ENCODE data around the gene DSC2. TPM values are rescaled to one million over a fixed set of nuclear protein-coding genes. Genes with fewer than 3 reads are reported as not detected.

The DSC2 gene
- under 0.01 TPM in 1 of 2 replicates, not detected in the other for total RNA-seq

DNA sequence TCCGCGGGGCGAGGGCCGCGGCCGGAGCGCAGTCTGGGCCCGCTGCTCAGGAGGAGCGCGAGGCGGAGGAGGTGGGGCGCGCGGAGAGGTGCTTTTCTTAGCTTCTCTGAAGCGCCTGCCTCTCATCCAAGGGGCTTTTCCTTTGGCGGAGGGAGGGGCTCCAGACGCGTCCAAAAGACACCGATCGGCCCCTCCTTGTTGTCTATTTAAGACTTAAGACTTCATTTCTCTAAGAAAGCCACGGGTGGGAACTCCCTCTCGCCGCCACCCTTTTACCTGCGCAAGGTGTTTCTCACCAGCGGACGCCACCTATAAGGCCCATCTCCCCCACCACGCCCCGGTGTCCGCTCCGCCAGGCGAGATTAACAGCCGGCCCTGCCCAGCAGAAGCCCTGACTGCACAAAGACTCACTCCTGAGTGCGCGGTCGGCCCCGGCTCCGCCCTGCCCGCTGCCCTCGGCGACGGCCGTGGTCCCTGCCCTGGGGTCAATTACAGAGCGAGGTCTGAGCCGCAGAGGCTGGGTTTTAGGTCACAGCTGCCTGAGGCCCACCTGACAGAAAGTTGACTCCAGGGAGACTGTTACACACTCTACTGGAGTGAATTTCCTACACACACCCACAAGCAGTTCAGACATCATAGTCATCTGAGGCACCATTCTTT, at the start of gene DSC2:
TSS of gene DSC2 (minus strand) at position 397 of the 660 bp plus-strand sequence. CDS start 450 bp downstream, outside the sequence.
- TF ChIP-seq, protein P1, sequence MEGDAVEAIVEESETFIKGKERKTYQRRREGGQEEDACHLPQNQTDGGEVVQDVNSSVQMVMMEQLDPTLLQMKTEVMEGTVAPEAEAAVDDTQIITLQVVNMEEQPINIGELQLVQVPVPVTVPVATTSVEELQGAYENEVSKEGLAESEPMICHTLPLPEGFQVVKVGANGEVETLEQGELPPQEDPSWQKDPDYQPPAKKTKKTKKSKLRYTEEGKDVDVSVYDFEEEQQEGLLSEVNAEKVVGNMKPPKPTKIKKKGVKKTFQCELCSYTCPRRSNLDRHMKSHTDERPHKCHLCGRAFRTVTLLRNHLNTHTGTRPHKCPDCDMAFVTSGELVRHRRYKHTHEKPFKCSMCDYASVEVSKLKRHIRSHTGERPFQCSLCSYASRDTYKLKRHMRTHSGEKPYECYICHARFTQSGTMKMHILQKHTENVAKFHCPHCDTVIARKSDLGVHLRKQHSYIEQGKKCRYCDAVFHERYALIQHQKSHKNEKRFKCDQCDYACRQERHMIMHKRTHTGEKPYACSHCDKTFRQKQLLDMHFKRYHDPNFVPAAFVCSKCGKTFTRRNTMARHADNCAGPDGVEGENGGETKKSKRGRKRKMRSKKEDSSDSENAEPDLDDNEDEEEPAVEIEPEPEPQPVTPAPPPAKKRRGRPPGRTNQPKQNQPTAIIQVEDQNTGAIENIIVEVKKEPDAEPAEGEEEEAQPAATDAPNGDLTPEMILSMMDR (IDR thresholded peaks at IDR 0.05; ENCODE audit: insufficient read depth, low read depth, low read length), result no peak
- no peak for DNase-seq (ENCODE audit: low read depth)
- no peak within 1 kb of the TSS for H3K4me3 ChIP-seq (ENCODE audit: low read depth, low read length)

DNA sequence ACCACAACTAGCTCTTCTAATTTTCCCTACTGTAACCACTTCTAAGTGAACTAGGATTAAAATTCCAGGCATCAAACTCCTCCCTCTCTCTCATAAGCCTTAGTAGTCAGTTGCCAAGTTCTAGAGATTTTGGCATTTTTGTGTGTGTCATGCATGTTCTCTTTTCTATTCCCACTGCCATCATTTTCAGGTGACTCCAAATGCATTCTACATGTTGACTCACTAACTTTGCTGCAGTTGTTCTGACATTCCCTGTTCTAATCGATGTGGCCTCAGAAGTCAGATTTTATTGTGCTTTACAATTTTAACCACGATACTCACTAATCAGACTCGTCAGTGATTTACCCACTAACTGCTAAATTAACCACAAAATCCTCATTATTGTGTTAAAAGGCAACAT, 47.1 kb upstream of the DSC2 start:
- no peak for DNase-seq (ENCODE audit: low read depth)
- TF ChIP-seq, protein P1 (IDR thresholded peaks at IDR 0.05; ENCODE audit: insufficient read depth, low read depth, low read length), result no peak
- H3K4me3 ChIP-seq (ENCODE audit: low read depth, low read length), result no peak overlapping the region

DNA sequence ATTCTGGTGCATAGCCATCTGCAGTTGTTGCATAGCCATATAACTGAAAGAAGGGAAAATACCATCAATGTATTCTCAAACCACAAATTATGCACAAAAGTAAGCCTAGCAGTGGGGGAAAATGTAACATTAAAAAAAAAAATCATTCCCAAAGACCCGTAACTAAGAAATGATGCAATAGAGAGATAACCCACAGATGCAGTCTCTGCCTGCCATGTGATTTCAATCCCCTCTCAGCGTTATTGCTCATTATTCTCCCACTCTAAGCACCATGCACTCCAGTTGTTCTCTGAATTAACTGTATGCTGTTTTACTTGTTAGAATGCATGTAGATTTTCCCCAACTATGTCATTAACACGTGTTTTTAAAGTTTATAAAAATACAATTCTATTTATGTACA, 46.4 kb upstream of the DSC2 start:
- TF ChIP-seq, protein P1 (IDR thresholded peaks at IDR 0.05; ENCODE audit: insufficient read depth, low read depth, low read length), result no peak
- H3K4me3 ChIP-seq (ENCODE audit: low read depth, low read length), result no peak overlapping the region
- DNase-seq (ENCODE audit: low read depth), result no peak

DNA sequence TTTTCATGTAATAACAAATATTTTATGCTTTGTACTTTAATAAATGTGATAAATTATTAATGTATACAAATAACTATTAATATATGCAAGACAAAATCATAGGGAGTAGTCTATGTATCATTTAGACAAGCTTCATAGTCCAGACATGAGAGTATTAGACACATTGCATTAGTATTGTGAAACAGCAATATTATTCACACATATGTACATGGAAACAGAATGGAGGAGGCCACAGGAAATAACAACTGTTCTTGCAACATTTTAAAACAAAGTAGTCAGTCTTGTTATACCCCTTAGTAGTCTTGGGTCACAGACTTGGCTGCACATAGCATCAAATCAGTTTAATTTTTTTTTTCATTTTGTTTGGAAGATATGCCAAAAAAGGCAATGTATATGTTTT, 44.6 kb upstream of the DSC2 start:
- no peak overlapping the region for H3K4me3 ChIP-seq (ENCODE audit: low read depth, low read length)
- TF ChIP-seq, protein P1 (IDR thresholded peaks at IDR 0.05; ENCODE audit: insufficient read depth, low read depth, low read length), result no peak
- DNase-seq (ENCODE audit: low read depth), result no peak

DNA sequence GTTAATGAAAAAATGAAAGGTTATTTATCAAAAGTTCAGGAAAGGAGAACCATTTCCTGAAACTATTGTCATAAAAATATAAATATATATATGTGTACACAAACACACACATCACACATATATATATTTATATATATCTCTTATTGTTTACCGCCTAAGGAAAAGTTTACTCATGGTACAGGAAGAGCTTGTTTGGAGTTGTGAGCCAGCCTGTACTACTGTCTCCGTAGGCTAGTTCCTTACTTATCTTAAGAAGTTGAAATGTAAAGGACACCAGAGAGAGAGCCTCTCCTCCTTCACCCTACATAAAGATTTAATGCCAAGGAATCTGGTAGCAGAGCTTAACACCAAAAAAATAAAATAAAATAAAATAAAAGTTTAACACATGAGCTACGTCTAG, 40.8 kb upstream of the DSC2 start:
- no peak overlapping the region for H3K4me3 ChIP-seq (ENCODE audit: low read depth, low read length)
- no peak for DNase-seq (ENCODE audit: low read depth)
- TF ChIP-seq, protein P1 (IDR thresholded peaks at IDR 0.05; ENCODE audit: insufficient read depth, low read depth, low read length), result no peak

DNA sequence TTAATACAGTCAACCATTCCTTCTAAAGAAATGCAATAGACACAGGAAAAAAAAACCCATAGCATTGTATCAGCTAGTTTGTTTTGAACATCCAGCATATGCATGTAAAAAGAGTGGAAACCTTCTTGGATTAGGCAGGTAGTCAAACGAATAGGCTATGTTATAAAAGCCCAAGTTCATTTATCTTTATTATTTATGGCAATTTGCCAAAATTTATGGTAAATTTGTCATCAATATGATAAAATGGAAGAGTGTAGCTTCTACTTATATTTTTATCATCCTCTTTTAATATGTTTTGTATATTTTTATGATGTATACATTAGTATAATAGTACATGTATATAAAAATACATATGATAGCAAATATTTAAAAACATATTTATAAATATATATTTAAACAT, 36.5 kb upstream of the DSC2 start:
- DNase-seq (ENCODE audit: low read depth), result no peak
- no peak overlapping the region for H3K4me3 ChIP-seq (ENCODE audit: low read depth, low read length)
- TF ChIP-seq, protein P1 (IDR thresholded peaks at IDR 0.05; ENCODE audit: insufficient read depth, low read depth, low read length), result no peak

All from fibroblast of villous mesenchyme (primary cell).